ENCODE measurements around the gene ZNF808. TPM values are rescaled to one million over a fixed set of nuclear protein-coding genes. Genes with fewer than 3 reads are reported as not detected.

Gene ZNF808
- total and polyA plus RNA-seq, 2 of the 13 experiments (the other 11 are each of a cell fraction or from before 2014, with no cell fraction given), result 3.0 to 7.4 TPM

GRCh38 chr19:52567921-52568320, 40.5 kb downstream of the ZNF808 start:
- Histone ChIP-seq H4K20me1 (ENCODE audit: insufficient read depth, low read length) (no peaks in the 10 kb centered on the region), H3K27ac (ENCODE audit: extremely low read length, insufficient read depth, low read length) (no peak overlapping the region), H3K27me3 (ENCODE audit: control insufficient read depth in 1 of 2, insufficient read depth in 2 of 2, low read length in 2 of 2) (no peaks in the 10 kb centered on the region; a peak in 1 of 5 replicates), H3K4me3 (replicated peaks in 1 of 3; ENCODE audit: insufficient read depth in 1 of 3, low read depth in 2 of 3, low read length in 3 of 3) (no peak overlapping the region), H3K9me3 (ENCODE audit: low read length) (peaks cover 61% of the 10 kb centered on the region), H3K79me2 (ENCODE audit: insufficient read depth, low read length) (no peaks in the 10 kb centered on the region), H2AFZ (ENCODE audit: low read length) (no peak overlapping the region), H3K9ac (ENCODE audit: insufficient read depth, low read depth, low read length) (no peak overlapping the region), H3K4me2 (ENCODE audit: low read depth, low read length) (no peak overlapping the region), H3K4me1 (ENCODE audit: insufficient read depth, low read length) (no peaks in the 10 kb centered on the region), H3K36me3 (replicated peaks in 1 of 2; ENCODE audit: control insufficient read depth in 1 of 2, insufficient read depth in 2 of 2, low read length in 2 of 2) (0 out of 5 replicates have a peak, but pooled peaks cover 0 to 1% of the 10 kb centered on the region in 2 experiments)
- no TSS peak for BruUV-seq (replicated peaks)
- ATAC-seq (no peak), DNase-seq (ENCODE audit: low spot score) (no peak), FAIRE-seq (no peak)
- in situ Hi-C loops (cut with HindIII; ENCODE audit: extremely low pct_ligation_motif_present, low pct_unique_long_range_greater_than_20kb), result no loop called here
- 95% methylated on average over 13 of the region's 14 CpGs for WGBS (ENCODE audit: low lambda C conversion rate)
- intact Hi-C loops (cut with micrococcal nuclease; ENCODE audit: unreplicated experiment), result no loop called here
- ChIA-PET POLR2A (no interaction called here), CTCF (ENCODE audit: low intra/inter-chr PET ratio, low total read pairs) (no interaction called here)
- no peak for TF ChIP-seq HOXA7 (CRISPR knock-in tag; IDR thresholded peaks at IDR 0.05)
- TF ChIP-seq, protein P1, sequence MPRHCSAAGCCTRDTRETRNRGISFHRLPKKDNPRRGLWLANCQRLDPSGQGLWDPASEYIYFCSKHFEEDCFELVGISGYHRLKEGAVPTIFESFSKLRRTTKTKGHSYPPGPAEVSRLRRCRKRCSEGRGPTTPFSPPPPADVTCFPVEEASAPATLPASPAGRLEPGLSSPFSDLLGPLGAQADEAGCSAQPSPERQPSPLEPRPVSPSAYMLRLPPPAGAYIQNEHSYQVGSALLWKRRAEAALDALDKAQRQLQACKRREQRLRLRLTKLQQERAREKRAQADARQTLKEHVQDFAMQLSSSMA (CRISPR knock-in tag; IDR thresholded peaks at IDR 0.05), result no peak
- no peak for TF ChIP-seq NFYC (CRISPR knock-in tag; IDR thresholded peaks at IDR 0.05)
- no peak for TF ChIP-seq SRSF9 (IDR thresholded peaks at IDR 0.05; ENCODE audit: borderline replicate concordance, insufficient read depth, low read depth, low read length, poor library complexity, severe bottlenecking)
- TF ChIP-seq ZNF232 (CRISPR knock-in tag; IDR thresholded peaks at IDR 0.05; ENCODE audit: borderline replicate concordance), result no peak
- TF ChIP-seq, protein P2, sequence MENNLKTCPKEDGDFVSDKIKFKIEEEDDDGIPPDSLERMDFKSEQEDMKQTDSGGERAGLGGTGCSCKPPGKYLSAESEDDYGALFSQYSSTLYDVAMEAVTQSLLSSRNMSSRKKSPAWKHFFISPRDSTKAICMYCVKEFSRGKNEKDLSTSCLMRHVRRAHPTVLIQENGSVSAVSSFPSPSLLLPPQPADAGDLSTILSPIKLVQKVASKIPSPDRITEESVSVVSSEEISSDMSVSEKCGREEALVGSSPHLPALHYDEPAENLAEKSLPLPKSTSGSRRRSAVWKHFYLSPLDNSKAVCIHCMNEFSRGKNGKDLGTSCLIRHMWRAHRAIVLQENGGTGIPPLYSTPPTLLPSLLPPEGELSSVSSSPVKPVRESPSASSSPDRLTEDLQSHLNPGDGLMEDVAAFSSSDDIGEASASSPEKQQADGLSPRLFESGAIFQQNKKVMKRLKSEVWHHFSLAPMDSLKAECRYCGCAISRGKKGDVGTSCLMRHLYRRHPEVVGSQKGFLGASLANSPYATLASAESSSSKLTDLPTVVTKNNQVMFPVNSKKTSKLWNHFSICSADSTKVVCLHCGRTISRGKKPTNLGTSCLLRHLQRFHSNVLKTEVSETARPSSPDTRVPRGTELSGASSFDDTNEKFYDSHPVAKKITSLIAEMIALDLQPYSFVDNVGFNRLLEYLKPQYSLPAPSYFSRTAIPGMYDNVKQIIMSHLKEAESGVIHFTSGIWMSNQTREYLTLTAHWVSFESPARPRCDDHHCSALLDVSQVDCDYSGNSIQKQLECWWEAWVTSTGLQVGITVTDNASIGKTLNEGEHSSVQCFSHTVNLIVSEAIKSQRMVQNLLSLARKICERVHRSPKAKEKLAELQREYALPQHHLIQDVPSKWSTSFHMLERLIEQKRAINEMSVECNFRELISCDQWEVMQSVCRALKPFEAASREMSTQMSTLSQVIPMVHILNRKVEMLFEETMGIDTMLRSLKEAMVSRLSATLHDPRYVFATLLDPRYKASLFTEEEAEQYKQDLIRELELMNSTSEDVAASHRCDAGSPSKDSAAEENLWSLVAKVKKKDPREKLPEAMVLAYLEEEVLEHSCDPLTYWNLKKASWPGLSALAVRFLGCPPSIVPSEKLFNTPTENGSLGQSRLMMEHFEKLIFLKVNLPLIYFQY (CRISPR knock-in tag; IDR thresholded peaks at IDR 0.05; ENCODE audit: borderline replicate concordance), result no peak
- no peak for TF ChIP-seq ZNF468 (CRISPR knock-in tag; IDR thresholded peaks at IDR 0.05)
- TF ChIP-seq, protein P3, sequence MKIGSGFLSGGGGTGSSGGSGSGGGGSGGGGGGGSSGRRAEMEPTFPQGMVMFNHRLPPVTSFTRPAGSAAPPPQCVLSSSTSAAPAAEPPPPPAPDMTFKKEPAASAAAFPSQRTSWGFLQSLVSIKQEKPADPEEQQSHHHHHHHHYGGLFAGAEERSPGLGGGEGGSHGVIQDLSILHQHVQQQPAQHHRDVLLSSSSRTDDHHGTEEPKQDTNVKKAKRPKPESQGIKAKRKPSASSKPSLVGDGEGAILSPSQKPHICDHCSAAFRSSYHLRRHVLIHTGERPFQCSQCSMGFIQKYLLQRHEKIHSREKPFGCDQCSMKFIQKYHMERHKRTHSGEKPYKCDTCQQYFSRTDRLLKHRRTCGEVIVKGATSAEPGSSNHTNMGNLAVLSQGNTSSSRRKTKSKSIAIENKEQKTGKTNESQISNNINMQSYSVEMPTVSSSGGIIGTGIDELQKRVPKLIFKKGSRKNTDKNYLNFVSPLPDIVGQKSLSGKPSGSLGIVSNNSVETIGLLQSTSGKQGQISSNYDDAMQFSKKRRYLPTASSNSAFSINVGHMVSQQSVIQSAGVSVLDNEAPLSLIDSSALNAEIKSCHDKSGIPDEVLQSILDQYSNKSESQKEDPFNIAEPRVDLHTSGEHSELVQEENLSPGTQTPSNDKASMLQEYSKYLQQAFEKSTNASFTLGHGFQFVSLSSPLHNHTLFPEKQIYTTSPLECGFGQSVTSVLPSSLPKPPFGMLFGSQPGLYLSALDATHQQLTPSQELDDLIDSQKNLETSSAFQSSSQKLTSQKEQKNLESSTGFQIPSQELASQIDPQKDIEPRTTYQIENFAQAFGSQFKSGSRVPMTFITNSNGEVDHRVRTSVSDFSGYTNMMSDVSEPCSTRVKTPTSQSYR (CRISPR knock-in tag; IDR thresholded peaks at IDR 0.05; ENCODE audit: borderline replicate concordance), result no peak
- TF ChIP-seq GRHL1 (CRISPR knock-in tag; conservative IDR thresholded peaks at IDR 0.05), result no peak
- TF ChIP-seq SAP130 (CRISPR knock-in tag; IDR thresholded peaks at IDR 0.05; ENCODE audit: low read depth), result no peak
- TF ChIP-seq, protein P4, sequence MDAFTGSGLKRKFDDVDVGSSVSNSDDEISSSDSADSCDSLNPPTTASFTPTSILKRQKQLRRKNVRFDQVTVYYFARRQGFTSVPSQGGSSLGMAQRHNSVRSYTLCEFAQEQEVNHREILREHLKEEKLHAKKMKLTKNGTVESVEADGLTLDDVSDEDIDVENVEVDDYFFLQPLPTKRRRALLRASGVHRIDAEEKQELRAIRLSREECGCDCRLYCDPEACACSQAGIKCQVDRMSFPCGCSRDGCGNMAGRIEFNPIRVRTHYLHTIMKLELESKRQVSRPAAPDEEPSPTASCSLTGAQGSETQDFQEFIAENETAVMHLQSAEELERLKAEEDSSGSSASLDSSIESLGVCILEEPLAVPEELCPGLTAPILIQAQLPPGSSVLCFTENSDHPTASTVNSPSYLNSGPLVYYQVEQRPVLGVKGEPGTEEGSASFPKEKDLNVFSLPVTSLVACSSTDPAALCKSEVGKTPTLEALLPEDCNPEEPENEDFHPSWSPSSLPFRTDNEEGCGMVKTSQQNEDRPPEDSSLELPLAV (CRISPR knock-in tag; conservative IDR thresholded peaks at IDR 0.05; ENCODE audit: low read depth), result no peak
